ENCODE data around the gene EML6.
"Not testable (repeated sequence)": the region's sequence is repeated elsewhere in the genome, so short reads cannot be mapped to it uniquely, and the experiment has no call there.

The EML6 gene

DNA sequence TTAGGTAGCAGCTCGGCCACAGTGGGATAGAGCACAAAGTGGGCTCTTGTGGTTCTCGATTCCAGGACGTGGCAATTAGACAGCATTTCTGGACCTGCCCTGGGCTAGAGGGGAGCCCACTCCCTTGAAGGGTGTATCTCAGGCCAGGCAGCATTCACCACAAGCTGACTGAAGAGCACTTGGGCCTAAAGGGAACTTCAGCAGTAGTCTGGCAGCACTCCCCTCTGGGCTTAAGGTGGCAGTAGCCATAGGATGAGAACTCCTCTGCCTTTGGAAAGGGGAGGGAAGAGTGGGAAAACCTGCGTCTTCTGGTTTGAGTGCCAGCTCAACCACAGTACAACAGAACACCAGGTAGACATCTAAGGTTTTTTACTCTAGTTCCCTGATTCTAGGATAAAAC lies 28.1 kb upstream of the EML6 start:
- no peak for TF ChIP-seq ZNF274 (IDR thresholded peaks at IDR 0.05; ENCODE audit: low read depth, low read length)

DNA sequence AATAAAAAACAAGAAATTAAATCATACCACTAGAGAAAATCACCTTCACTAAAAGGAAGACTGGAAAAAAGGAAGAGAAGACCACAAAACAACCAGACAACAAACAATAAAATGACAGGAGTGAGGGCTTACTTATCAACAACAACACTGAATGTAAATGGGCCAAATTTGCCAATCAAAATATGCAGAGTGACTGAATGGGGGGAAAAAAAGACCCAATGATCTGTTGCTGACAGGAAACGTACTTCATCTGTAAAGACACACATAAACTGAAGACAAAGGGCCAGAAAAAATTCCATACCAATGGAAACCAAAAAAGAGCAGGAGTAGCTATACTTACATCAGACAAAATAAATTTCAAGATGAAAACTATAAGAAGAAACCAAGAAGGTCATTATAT lies 25.5 kb upstream of the EML6 start:
- TF ChIP-seq ZNF274 (IDR thresholded peaks at IDR 0.05; ENCODE audit: low read depth, low read length): no peak
- no peak overlapping the region for H3K4me3 ChIP-seq (ENCODE audit: low read length)

More for the DNA sequence above, 28.1 kb upstream of the EML6 start:
- no peak overlapping the region for H3K4me3 ChIP-seq (ENCODE audit: low read length)

DNA sequence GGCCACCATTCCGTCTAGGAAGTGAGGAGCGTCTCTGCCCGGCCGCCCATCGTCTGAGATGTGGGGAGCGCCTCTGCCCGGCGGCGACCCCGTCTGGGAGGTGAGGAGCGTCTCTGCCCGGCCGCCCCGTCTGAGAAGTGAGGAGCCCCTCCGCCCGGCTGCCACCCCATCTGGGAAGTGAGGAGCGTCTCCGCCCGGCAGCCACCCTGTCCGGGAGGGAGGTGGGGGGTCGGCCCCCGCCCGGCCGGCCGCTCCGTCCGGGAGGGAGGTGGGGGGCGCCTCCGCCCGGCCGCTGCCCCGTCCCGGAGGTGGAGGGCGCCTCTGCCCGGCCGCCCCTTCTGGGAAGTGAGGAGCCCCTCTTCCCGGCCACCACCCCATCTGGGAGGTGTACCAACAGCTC lies 24.5 kb upstream of the EML6 start:
- not testable (repeated sequence) for H3K4me3 ChIP-seq (ENCODE audit: low read length)

DNA sequence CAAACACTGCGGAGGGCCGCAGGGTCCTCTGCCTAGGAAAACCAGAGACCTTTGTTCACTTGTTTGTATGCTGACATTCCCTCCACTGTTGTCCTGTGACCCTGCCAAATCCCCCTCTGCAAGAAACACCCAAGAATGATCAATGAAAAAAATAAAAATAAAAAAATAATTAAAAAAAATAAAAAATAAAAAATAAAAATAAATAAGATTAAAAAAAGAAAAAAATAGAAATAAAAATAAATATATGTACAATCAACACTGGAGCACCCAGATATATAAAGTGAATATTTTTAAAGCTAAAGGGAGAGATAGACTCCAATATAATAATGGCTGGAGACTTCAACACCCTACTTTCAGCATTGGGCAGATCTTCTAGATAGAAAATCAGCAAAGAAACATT lies 23.8 kb upstream of the EML6 start:
- no peak for TF ChIP-seq ZNF274 (IDR thresholded peaks at IDR 0.05; ENCODE audit: low read depth, low read length)

DNA sequence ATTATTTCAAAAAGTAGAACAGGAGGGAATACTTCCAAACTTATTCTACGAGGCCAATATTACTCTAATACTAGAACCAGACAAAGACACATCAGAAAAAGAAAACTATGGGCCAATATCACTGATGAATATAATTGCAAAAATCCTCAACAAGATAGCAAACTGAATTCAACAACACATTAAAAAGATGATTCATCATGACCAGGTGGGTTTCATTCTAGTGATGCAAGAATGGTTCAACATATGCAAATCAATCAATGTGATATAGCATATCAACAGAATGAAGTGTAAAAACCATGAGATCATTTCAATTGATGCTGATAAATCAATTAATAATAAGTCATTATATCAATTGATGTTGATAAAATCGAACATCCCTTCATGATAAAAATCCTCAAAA lies 22.4 kb upstream of the EML6 start:
- TF ChIP-seq ZNF274 (IDR thresholded peaks at IDR 0.05; ENCODE audit: low read depth, low read length): no peak
- H3K4me3 ChIP-seq (ENCODE audit: low read length): no peak overlapping the region

More for the DNA sequence above, 23.8 kb upstream of the EML6 start:
- no peak overlapping the region for H3K4me3 ChIP-seq (ENCODE audit: low read length)

DNA sequence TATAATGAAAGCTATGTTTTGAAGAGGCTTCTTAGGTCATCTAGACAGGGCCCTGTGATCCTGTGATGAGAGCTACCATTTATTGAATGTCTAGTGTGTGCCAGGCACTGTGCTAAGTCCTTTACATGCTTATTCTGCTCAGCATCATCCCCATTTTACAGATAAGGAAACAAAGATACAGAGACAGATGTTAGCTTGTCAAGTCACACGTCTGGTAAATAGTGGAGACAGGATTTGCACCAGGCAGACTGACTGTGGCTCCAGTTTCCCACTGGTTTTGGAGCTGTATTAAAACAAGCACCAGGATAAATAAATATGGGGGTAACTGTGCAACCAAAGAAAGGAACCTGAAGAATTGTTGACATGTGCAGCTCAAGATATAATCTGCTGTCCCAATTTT lies 19.2 kb upstream of the EML6 start:
- no peak for TF ChIP-seq ZNF274 (IDR thresholded peaks at IDR 0.05; ENCODE audit: low read depth, low read length)
- no peak overlapping the region for H3K4me3 ChIP-seq (ENCODE audit: low read length)

DNA sequence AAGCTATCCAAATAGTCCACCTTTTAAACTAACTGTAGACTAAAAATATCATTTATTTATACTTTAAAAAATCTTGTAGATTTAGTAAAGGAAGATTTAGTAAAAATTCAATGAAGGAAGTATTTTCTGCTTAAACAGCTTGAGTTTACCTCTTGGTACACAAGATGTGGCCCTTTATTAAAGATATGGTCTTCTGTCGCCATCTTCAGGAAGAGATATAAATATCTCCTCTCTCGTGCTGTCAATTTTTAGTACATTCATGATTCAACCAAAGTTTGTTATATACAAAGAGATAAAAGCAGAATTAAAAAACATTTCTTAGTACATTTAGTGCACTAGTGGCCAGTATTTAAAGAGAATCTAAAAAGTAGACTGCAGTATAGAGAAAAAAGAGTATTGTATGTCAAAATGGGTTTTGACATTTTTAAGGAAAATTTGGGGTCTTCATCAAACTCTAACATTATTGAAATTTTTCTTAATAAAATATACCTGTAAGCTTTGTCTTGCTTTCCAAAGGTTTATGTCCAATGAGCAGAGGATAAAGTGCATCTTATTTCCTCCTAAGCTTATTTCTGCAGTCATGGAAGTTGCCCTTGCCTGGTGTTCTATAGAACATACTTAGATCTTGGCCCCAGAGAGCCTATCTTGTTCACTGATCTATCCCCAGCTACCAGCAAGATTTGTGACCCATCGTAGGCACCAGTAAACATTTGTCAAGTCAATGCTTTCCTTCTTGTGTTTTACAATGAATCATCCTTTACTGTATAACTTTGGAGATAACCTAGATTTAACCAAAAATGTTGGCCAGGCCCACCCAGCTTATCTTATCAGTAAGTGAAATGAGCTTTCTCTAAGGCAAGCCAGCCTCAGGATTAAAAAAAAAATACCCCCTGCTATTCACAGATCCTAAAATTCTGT lies 18.5 kb upstream of the EML6 start:
- no peak overlapping the region for H3K4me3 ChIP-seq (ENCODE audit: low read length)
- TF ChIP-seq ZNF274 (IDR thresholded peaks at IDR 0.05; ENCODE audit: low read depth, low read length): no peak

DNA sequence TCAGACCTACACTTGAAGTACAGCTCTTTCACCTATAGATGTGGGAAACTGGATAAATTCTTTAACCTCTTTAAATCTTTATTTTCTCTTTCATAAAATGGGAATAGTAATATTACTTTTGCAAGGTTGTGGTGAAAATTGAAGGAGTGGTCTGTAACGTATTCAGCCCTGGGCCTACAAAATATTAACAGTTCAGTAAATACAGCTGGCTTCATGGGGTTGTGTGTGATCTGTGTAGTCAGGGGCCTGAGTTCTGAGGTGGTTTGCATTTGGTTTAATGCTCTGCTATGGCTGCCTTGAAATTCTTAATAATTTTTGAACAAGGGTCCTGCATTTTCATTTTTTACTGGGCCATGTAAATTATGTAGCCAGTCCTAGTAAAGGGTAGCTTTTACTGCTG lies 16.8 kb upstream of the EML6 start:
- no peak for TF ChIP-seq ZNF274 (IDR thresholded peaks at IDR 0.05; ENCODE audit: low read depth, low read length)
- no peak overlapping the region for H3K4me3 ChIP-seq (ENCODE audit: low read length)

DNA sequence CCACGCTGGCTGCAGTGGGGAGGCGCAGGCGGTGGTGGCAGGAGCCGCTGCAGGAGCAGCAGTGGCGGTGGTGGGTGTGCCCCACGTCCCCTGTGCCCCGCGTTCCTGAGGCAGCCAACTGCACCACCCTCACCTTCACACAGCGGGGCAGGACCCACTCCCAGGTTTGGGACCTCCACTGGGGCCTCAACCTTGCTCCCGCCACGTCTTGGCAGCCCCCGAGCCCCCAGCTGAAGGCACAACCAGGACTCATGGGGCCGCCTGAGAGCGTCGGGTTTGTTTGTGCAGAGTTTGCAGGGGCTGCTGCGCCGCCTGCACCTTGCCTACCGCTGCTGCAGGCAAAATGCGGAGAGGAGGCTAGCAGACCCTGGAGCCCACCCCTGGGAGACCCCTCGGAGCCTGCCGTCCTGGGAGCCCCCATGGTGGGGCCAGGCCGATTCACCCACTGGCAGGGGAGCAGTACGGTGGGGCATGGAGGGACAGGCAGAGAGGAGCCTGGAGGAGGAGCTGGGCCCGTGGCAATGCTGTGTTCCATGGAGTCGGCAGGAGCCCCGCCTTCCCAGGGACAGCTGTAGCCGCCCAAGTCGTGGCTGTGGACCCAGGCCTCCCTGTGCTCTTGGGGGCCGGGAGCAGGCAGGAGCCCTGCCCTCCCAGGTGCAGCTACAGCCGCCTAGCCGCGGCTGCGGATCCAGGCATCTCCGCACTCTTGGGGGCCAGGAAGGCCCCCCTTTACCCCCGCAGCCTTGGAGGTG lies 14.7 kb upstream of the EML6 start:
- TF ChIP-seq ZNF274 (IDR thresholded peaks at IDR 0.05; ENCODE audit: low read depth, low read length): no peak
- peak overlapping the region; percentile 0; the same call in 1 of the 2 replicates for H3K4me3 ChIP-seq (ENCODE audit: low read length)

DNA sequence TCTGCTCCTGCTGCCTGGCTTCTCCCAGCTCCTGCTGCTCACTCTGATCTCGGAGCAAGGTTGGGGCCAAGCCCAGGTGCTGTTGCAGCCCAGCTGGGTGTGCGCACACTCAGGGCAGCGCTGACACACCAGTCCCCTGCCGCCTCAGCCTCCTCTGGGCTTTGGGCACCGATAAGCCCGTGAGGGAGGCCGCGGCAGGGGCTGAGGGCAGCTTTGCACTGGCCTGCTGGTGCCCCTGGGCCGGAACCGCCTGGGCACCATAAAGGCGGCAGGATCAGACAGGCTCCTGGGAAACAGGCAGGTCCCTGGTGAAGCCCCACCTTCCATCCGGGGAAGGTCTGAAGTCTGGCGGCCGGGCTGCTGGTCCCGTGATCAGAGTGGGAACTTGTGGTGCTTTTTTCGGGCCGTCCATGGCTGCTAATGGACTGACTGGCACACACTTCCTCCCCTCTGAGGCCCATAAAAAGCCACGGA lies 14.1 kb upstream of the EML6 start:
- TF ChIP-seq ZNF274 (IDR thresholded peaks at IDR 0.05; ENCODE audit: low read depth, low read length): no peak
- no peak overlapping the region; the same call in 1 of the 2 replicates for H3K4me3 ChIP-seq (ENCODE audit: low read length)

DNA sequence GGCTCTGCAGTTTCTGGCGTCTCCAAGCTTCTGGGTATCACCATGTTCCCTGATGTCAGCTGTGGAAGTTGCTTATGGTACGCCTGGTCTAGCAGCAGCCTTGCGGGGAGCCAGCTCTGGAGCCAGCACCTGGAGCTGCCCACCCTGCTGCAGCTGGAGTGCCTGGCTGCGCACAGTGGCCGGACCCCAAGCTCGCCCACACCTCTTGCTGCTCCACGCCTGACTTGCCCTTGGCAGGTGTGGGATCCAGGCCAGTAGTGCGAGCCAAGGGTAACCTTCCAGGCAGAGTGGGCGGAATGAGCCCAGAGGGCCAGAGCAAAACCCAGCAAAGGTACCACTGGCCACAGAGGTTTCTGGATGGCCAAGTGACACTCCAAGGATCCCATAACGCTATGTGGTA lies 13.2 kb upstream of the EML6 start:
- TF ChIP-seq ZNF274 (IDR thresholded peaks at IDR 0.05; ENCODE audit: low read depth, low read length): no peak
- H3K4me3 ChIP-seq (ENCODE audit: low read length): no peak overlapping the region

DNA sequence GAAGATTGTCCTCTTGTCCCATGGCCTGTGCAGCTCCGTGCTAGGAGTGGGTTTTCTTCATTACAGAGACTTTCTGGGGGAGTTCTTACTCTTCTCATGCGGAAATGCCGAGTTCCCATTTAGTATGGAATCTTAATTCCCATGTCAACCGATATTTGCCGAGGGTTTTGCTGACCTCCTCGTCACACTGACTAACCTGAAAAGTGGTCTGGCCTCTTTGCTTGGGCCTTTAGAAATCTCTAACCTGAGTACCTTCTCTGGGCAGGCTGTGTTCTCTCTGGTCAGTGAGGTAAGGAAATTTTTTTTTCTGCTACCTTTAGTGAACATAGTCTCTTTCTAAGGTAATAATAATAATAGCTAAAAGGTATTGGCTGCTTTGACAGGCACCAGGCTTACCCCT lies 10.9 kb upstream of the EML6 start:
- TF ChIP-seq ZNF274 (IDR thresholded peaks at IDR 0.05; ENCODE audit: low read depth, low read length): no peak
- H3K4me3 ChIP-seq (ENCODE audit: low read length): no peak overlapping the region

DNA sequence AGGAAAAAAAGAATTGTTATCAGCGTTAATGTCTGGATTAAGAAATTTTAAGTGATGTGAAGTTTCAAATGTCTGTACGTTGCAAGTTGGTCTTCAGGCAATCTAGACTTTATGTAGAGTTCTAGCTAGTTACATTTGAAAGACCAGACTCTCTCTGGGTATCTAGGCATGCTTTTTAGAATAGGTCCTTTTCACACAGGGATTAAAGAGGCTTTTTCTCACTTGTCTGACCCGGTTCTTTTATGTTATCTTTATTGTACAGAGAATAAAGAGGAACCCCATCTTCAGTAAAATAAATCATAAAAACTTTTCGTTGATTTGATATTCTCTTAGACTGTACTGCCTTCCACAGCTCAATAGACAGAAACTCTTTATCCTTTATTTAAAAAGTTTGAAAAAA lies 8.5 kb upstream of the EML6 start:
- no peak overlapping the region for H3K4me3 ChIP-seq (ENCODE audit: low read length)
- no peak for TF ChIP-seq ZNF274 (IDR thresholded peaks at IDR 0.05; ENCODE audit: low read depth, low read length)

DNA sequence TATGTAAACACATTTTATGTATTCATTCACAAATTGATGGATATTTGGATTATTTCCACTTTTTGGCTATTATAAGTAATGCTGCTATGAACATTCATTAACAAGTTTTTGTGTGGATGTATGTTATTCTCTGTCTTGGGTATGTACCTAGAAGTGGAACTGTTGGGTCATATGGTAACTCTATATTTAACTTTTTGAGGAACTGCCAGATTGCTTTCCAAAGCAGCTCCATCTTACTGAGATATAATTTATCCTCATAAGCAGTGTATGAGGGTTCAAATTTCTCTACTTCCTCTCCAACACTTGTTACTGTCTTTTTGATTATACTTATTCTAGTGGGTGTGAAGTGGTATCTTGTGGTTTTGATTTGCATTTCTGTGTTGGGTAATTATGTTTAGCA lies 7.1 kb upstream of the EML6 start:
- TF ChIP-seq ZNF274 (IDR thresholded peaks at IDR 0.05; ENCODE audit: low read depth, low read length): no peak
- no peak overlapping the region for H3K4me3 ChIP-seq (ENCODE audit: low read length)

DNA sequence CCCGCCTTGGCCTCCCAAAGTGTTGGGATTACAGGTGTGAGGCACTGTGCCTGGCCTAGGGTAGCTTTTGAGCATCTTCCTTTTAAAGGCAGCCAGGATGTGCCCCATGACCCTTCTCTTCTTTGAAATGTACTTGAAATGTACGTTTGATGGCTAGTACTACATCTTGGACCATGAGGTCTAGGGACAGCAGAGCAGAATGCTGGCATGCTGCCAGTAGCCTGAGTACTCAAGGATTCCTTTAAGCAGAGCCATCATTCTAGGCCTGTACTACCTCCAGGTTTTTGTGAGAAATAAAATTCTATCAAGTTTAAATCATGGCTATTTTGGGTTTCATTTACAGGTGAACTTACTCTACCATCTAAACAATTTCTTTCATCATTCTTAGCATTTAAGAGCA lies 2.9 kb upstream of the EML6 start:
- no peak overlapping the region for H3K4me3 ChIP-seq (ENCODE audit: low read length)
- no peak for TF ChIP-seq ZNF274 (IDR thresholded peaks at IDR 0.05; ENCODE audit: low read depth, low read length)
